Right ventricle myocardium superior (tissue), 1 donor: ENCODE data around the gene ABCA13. TPM values are rescaled to one million over a fixed set of nuclear protein-coding genes. Genes with fewer than 3 reads are reported as not detected.

Experiments used
- ATAC-seq: fragments of 200-7000 bp; cut with Tn5 transposase; one replicate; pipeline ENCODE4 v1.9.1; 2020; ENCODE audit warnings: mild to moderate bottlenecking; ENCODE audit not compliant: poor library complexity
- DNase-seq: peaks from one replicate; pipeline ENCODE4 v3.0.0-alpha.2; 2020
- intact Hi-C: fragments of 100-400 bp; cut with DNase I; formaldehyde crosslinking; loops from one replicate; pipeline ENCODE4 v1.11.2; 2022
- total RNA-seq: library from RNA; stranded (reverse); fragmentation: NEBNext Ultra II Directional; extraction: Animal tissue kit (Norgen Biotek cat#: 25700); gene quantifications from one replicate; pipeline ENCODE4 v1.2.1, GENCODE V29; 2021
- donor health status: DM: no; HTN: yes; CAD: no; lungs with severe emphysema.

Gene ABCA13
- total RNA-seq, 1 donor from 2014 or later: 0.16 TPM

- ATAC-seq (no peak), DNase-seq (no peak)
- intact Hi-C loops: no loop called here
Observed at GRCh38 chr7:48337012-48337621, 165.9 kb downstream of the ABCA13 start.

- no peak for DNase-seq
- ATAC-seq: no peak
- intact Hi-C loops: no loop called here
Observed at GRCh38 chr7:48337781-48338180, 166.5 kb downstream of the ABCA13 start.

GRCh38 chr7:48347230-48347825, 176.1 kb downstream of the ABCA13 start:
- DNase-seq (no peak), ATAC-seq (no peak)
- intact Hi-C loops: no loop called here

DNA sequence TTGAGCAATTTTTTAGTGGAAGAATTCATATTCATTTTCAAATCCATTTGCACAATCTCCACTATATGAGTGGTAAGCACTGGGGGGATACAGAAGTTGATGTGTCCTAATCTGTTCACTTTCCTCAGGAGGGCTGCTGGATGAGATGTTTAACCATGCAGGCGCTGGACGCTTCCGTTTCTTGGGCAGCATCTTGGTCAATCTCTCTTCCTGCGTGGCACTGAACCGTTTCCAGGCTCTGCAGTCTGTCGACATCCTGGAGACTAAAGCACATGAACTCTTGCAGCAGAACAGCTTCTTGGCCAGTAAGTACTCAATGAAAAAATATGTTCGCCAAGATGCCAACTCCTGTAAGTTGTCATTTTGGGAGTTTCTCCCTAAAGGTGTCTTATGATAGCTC, 179.3 kb downstream of the ABCA13 start:
- no peak for ATAC-seq
- DNase-seq: no peak
- intact Hi-C loops: no loop called here

GRCh38 chr7:48351900-48352299, 180.6 kb downstream of the ABCA13 start:
- ATAC-seq: no peak
- DNase-seq: no peak
- intact Hi-C loops: no loop called here

DNA sequence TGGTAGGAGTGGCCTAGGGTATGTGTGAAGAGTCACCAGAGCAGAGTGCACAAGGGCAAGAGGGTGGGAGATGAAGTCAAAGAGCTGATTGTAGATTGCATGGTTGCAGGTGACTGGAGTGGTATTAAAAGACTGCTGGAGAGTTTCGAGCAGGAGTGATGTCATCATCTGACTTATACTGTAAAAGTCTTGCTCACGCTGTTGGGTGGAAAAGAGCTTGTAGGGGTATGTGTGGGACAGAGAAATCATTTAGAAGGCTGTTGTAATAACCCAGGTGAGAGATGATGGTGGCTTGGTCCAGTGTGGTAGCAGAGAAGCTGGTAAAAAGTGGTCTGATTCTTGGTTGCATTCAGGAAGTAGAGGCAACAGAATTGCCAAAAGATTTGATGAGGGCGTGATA, 184.1 kb downstream of the ABCA13 start:
- DNase-seq (no peak), ATAC-seq (no peak)
- intact Hi-C loops: no loop called here

DNA sequence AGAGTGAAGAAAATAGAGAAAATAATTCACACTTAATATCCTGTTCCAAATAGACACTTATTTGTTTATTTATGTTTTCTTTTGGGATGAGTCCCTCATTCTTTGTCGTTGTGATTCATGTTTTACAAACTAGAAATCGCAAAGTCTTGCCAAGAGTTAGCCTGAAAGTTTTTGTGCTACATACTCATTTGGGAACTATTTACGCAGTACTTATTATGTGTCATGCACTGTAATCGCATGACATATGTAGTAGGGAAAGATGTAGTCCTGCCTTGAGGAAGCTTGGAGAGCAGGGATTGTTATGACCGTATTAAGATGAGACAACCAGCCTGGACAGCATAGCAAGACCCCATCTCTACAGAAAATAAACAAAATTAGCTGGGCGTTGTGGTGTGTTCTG, 189.3 kb downstream of the ABCA13 start:
- no peak for DNase-seq
- intact Hi-C loops: no loop called here
- ATAC-seq: no peak

DNA sequence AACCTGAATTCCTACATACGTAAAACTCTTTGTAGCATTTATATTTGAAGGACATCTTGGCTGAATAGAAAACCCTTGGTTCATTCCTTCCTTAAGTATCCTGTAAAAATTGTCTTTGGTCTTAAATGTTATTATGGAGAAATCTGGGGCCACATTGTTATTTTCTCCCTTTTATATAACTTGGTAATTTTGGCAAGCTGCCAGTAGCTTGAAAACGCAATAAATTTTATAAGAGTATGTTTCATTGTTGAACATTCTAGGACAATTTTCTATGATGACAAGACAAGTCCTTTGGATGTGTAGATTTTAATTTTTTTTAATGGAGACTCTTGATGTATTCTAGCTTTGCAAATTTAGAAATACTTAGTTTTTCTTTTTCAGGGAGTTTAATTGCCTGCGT, 191.9 kb downstream of the ABCA13 start:
- intact Hi-C loops: no loop called here
- ATAC-seq (no peak), DNase-seq (no peak)

DNA sequence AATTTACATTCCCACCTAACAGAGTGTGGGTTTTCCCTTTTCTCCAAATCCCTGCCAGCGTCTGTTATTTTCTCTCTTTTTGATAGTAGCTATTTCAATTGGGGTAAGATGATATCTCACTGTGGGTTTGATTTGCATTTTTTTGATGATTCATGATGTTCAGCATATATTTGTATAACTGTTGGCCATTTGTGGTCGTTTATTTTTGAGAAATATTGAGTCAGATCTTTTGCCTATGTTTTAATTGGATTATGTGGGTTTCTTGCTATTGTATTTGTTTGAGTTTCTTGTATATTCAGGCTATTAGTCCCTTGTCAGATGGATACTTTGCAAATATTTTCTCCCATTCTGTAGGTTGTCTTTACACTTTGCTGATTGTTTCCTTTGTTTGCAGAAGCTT, 193.8 kb downstream of the ABCA13 start:
- DNase-seq (no peak), ATAC-seq (no peak)
- intact Hi-C loops: no loop called here

GRCh38 chr7:48366096-48366495, 194.8 kb downstream of the ABCA13 start:
- ATAC-seq (no peak), DNase-seq (no peak)
- intact Hi-C loops: no loop called here

GRCh38 chr7:48376263-48376662, 205.0 kb downstream of the ABCA13 start:
- intact Hi-C loops: no loop called here
- ATAC-seq (no peak), DNase-seq (no peak)

GRCh38 chr7:48380921-48381320, 209.7 kb downstream of the ABCA13 start:
- ATAC-seq (no peak), DNase-seq (no peak)
- intact Hi-C loops: no loop called here

GRCh38 chr7:48381571-48381970, 210.3 kb downstream of the ABCA13 start:
- no peak for DNase-seq
- intact Hi-C loops: no loop called here
- no peak for ATAC-seq

GRCh38 chr7:48384180-48384752, 213.0 kb downstream of the ABCA13 start:
- ATAC-seq: no peak
- intact Hi-C loops: no loop called here
- no peak for DNase-seq

DNA sequence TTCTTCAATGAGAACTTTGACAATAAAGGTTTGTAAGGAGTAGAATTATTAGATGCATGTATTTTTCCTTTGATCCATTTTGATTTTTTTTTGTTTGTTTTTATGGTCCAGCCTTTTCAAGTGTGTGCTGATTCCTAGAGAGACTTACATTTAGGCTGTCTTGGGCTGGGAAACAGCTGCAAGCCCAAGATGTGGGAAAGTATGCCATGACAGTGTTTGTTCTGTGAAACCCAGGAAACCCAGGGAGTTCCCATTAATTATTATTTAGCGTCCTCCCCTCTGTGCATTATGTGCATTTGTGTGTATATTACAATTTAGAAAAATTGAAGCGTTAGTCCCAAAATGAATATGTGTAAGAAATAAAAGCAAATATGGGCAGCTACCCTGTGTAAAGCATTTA, 216.7 kb downstream of the ABCA13 start:
- intact Hi-C loops: no loop called here
- ATAC-seq: no peak

DNA sequence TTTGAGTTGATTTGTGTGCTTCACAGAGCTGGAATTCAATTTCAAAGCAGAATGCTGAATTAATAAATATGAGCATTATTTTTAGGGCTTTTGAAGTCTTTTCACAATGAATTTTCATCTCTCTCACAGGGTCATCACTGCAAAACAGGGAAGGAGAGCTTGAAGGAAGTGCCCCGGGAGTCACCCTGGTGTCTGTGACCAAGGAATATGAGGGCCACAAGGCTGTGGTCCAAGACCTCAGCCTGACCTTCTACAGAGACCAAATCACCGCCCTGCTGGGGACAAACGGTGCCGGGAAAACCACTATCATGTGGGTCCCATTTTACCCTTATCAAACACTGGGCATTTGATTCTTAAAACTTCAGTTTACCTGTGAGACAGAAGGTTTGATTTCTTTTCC, 217.7 kb downstream of the ABCA13 start:
- DNase-seq: no peak
- intact Hi-C loops: no loop called here
- ATAC-seq: no peak

More for the DNA sequence above, 216.7 kb downstream of the ABCA13 start:
- no peak for DNase-seq

DNA sequence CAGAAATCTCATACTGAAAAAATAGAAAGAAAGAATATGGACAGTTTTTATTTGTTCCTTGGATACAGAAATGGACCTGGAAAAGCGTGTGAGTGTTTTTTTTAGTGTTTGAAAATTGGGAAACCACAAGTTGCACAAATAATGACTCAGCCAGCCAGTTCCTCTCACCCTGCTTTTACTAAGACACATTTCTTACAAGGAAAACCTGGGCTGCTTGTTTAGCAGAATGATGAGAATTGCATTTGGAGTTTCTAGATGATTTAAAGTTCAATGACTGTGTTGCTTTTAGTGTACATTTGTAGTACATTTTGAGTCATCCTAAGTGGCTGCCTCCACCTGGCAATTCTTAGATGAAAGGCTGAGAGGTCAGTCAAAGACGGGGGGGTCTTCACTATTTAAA, 218.7 kb downstream of the ABCA13 start:
- no peak for ATAC-seq
- intact Hi-C loops: no loop called here
- no peak for DNase-seq

DNA sequence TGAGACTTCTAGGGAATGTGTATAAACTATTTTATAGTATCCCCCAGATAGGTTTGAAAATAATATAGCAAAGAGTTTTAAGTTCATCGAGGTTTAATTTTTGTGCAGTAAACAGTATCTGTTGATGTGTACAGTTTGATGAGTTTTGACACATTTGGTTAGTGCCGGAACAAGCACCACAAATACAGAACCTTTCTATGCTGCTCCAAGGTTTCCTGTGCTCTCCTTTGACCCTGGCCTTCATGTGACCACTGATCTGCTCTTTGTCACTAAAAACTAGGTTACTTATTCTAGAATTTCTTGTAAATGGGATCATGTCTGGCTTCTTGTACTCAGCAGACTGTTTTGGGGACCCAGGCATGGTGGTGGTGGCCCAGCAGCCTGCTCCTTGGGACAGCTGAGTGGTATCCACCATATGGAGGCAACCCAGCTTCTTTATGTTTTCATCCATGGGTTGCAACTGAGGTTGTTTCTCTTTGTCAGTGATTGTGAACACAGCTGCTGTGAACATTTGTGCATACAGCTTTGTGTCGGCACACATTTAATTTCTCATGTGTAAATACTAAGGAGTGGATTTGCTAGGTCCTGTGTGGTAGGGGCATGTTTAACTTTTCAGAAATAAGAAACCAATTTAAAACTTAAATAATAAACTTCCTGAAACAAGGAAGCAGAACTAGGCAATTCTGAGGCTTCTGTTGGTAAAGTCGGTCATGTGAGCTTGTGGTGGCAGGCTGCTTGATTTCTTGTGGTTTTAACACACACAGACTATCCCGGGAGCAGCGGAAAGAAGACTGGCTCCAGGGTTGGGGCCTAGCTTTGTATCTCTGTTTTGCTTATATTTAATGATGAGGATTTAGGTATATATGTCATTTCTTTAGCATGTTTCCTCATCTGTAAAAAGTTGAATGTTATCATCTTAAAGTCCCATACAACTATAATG, 219.4 kb downstream of the ABCA13 start:
- DNase-seq (peak; percentile 50), ATAC-seq (no peak)
- intact Hi-C loops: no loop called here

- no peak for DNase-seq
- no peak for ATAC-seq
- intact Hi-C loops: no loop called here
Observed at GRCh38 chr7:48398191-48398590, 226.9 kb downstream of the ABCA13 start.

DNA sequence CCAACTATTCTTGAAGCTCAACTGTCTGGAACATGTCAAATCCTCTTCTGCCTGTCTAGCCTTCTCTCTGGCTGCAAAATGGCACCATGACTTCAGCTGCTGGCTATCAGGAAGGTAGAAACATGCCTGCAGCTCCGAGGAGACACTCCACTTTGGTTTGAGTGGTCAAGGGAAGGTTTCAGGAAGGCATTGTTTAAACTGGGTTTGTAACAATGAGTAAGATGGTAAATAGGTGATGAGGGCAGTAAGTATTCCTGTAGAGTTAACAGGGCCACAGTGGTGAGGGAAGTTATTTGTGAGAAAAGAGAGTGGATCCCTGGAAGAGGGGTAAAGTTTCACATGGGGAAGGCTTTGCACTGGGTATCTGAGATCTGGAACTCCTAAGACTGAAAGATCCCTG, 231.5 kb downstream of the ABCA13 start:
- no peak for DNase-seq
- no peak for ATAC-seq
- intact Hi-C loops: no loop called here
